VCaP (cell line): ENCODE measurements around the gene MKLN1.
"Not testable (repeated sequence)": the region's sequence is repeated elsewhere in the genome, so short reads cannot be mapped to it uniquely, and the experiment has no call there.

Experiments
- H3K27ac ChIP-seq: fragments of 450-650 bp; 2 replicates; pipeline ENCODE4 v1.5.1; 2017
- CTCF ChIP-seq: fragments of 450-650 bp; conservative IDR thresholded peaks from 2 replicates; pipeline ENCODE4 v1.5.1; 2017; ENCODE audit warnings: mild to moderate bottlenecking, moderate library complexity

The MKLN1 gene

GRCh38 chr7:131403322-131403721 is 75.6 kb downstream of the MKLN1 start:
- peak overlapping the region; percentile 93 for H3K27ac ChIP-seq
- TF ChIP-seq CTCF = no peak

- H3K27ac ChIP-seq = peak overlapping the region; percentile 93; the same call in 1 of the 2 replicates
- TF ChIP-seq CTCF = no peak
Observed at GRCh38 chr7:131404226-131404911, 76.7 kb downstream of the MKLN1 start.

GRCh38 chr7:131409129-131409766 is 81.6 kb downstream of the MKLN1 start:
- TF ChIP-seq CTCF = no peak
- no peak overlapping the region for H3K27ac ChIP-seq

- TF ChIP-seq CTCF = no peak
Observed at GRCh38 chr7:131412031-131412430, 84.4 kb downstream of the MKLN1 start.

GRCh38 chr7:131413711-131414110 is 86.0 kb downstream of the MKLN1 start:
- no peak for TF ChIP-seq CTCF
- no peak overlapping the region for H3K27ac ChIP-seq

More at GRCh38 chr7:131412031-131412430, 84.4 kb downstream of the MKLN1 start:
- H3K27ac ChIP-seq = no peak overlapping the region

GRCh38 chr7:131424219-131424822 is 96.6 kb downstream of the MKLN1 start:
- peak; percentile 85 for TF ChIP-seq CTCF
- peak overlapping the region; percentile 50 for H3K27ac ChIP-seq

- TF ChIP-seq CTCF = no peak
- peak overlapping the region; percentile 50 for H3K27ac ChIP-seq
Observed at GRCh38 chr7:131425992-131426391, 98.3 kb downstream of the MKLN1 start.

GRCh38 chr7:131430826-131431225 is 103.2 kb downstream of the MKLN1 start:
- H3K27ac ChIP-seq = not testable (repeated sequence)
